Omental fat pad (tissue), 4 donors: Measurements from ENCODE around the gene MED9. TPM values are rescaled to one million over a fixed set of nuclear protein-coding genes. Genes with fewer than 3 reads are reported as not detected.

Source experiments
- ATAC-seq: fragments of 150-250 bp; one replicate; pipeline ENCODE4 v1.9.1; 2016; ENCODE audit warnings: mild to moderate bottlenecking, moderate library complexity; ENCODE audit not compliant: low FRiP score
- DNase-seq: peaks from one replicate; pipeline ENCODE4 v3.0.0-alpha.2; 2019; ENCODE audit warnings: low spot score
- total RNA-seq, 4 donors: library from RNA; depleted of rRNA; stranded (reverse); fragments of >200 nt; gene quantifications; one replicate each; pipeline ENCODE4 v1.1.0, GENCODE V29; 2016
- TF ChIP-seq, protein P1 (sequence below), 3 donors: fragments of 450-650 bp; IDR thresholded peaks; one replicate each; pipeline ENCODE4 v1.5.1; 2016 to 2017; ENCODE audit warnings: antibody characterized with exemption in 3 of 3, mild to moderate bottlenecking in 3 of 3, moderate library complexity in 2 of 3

Gene MED9
- total RNA-seq, 4 donors from 2014 or later: 11.5 to 26.2 (median 16.2) TPM

DNA sequence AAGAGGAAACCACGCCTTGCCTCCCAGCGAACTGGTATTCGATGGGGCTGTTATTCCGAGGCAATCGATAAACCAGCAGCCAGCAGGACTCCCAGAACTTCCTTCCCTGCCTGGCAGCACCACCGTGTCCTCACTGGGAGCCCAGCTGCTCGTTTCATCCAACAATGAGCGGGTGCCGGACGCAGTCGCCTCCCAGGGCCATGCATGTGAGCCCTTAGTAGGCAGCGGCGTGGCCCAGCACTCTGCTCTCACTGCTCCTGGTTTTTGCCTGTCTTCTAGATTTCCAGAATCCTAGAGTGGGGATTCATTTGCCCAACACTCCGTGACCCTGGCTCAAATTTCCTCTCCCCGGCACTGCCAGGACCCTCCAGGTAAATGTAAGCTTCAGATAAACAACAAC, 48.5 kb downstream of the MED9 start:
- DNase-seq (no peak), ATAC-seq (no peak)
- TF ChIP-seq, protein P1, sequence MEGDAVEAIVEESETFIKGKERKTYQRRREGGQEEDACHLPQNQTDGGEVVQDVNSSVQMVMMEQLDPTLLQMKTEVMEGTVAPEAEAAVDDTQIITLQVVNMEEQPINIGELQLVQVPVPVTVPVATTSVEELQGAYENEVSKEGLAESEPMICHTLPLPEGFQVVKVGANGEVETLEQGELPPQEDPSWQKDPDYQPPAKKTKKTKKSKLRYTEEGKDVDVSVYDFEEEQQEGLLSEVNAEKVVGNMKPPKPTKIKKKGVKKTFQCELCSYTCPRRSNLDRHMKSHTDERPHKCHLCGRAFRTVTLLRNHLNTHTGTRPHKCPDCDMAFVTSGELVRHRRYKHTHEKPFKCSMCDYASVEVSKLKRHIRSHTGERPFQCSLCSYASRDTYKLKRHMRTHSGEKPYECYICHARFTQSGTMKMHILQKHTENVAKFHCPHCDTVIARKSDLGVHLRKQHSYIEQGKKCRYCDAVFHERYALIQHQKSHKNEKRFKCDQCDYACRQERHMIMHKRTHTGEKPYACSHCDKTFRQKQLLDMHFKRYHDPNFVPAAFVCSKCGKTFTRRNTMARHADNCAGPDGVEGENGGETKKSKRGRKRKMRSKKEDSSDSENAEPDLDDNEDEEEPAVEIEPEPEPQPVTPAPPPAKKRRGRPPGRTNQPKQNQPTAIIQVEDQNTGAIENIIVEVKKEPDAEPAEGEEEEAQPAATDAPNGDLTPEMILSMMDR (IDR thresholded peaks at IDR 0.05): no peak

DNA sequence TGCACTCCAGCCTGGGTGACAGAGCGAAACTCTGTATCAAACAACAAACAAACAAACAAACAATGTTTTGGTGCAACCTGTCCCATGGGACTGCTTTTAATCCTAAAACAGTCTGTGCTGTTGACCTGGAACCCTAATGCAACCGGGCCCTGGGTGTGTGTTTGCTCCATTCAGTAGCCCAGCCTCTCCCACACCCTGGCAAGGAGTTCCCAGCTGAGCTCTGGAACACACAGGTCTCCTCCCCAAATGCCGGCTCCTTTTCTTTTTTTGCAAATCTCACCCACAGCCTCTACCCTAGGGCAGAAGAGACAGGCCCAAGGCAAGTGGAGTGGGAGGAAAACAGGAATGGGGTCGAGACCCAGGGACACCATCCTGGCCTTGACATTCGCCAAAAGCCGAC, 49.2 kb downstream of the MED9 start:
- TF ChIP-seq, protein P1 (IDR thresholded peaks at IDR 0.05): no peak
- DNase-seq (no peak), ATAC-seq (no peak)

DNA sequence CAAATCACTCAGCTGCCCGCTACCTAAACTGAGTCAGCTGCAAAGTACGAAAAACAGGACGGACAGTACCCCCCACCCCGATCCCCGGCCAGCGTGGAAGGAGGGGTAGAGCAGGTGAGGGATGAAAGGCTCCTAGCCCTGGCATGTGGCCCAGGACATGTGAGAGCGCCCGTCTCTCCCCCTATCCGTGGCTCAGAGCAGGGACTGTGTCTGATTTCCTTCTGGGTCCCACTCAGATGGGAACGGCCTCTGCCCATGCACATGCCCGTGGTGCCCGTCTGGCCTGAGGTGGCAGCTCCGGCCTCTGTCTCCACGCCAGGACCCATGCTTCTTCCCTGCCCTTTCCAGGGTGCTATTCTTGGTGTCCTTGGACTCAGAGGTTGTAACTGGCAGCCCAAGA, 49.6 kb downstream of the MED9 start:
- ATAC-seq: no peak
- no peak for DNase-seq
- TF ChIP-seq, protein P1 (IDR thresholded peaks at IDR 0.05): no peak

DNA sequence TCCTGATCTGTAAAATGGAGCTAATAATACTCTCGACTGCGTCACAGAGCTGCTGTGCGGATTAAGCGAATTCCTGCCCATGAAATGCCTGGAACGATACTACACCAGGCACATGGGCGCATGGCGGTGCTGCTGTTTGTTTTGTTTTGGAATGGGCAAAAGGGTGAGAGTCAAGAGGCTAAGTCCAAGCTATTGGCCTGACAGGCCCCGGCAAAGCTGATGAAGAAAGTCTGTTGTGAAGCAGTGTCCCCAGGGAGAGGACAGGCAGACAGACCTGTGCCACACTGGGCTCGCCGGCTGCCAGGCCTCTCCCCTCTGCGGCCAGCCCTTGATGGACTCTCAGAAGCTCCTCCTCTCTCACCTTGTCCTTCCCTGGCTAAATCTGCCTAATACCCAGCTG, 50.7 kb downstream of the MED9 start:
- ATAC-seq: peak; percentile 34
- no peak for DNase-seq
- TF ChIP-seq, protein P1 (IDR thresholded peaks at IDR 0.05): no peak

DNA sequence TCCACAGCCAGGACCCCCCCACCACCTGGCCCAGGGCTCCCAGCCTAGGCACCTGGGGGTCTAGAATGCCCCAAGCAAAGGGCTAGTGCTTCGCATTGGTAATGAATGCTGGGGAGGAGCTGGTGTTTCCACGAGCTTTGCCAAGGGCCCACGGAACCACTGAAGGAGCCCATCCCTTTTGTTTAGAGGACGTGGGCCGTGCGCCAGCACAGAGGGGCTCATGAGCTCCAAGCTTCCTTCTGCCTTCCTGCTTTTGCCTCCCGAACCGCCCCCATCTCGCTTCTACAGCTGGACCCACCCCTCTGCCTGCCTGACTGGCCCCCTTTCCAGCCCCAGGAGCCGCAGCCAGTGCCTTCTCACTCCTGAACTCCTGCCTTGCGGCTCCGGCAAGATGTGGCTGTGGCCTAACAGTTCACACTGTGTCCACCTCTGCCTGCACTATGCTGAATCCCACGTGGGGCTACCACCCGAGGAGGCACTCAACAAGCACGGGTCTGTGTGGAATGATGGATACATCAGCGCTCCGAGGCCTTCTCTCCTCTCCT, 51.2 kb downstream of the MED9 start:
- ATAC-seq (no peak), DNase-seq (no peak)
- TF ChIP-seq, protein P1 (IDR thresholded peaks at IDR 0.05): no peak

DNA sequence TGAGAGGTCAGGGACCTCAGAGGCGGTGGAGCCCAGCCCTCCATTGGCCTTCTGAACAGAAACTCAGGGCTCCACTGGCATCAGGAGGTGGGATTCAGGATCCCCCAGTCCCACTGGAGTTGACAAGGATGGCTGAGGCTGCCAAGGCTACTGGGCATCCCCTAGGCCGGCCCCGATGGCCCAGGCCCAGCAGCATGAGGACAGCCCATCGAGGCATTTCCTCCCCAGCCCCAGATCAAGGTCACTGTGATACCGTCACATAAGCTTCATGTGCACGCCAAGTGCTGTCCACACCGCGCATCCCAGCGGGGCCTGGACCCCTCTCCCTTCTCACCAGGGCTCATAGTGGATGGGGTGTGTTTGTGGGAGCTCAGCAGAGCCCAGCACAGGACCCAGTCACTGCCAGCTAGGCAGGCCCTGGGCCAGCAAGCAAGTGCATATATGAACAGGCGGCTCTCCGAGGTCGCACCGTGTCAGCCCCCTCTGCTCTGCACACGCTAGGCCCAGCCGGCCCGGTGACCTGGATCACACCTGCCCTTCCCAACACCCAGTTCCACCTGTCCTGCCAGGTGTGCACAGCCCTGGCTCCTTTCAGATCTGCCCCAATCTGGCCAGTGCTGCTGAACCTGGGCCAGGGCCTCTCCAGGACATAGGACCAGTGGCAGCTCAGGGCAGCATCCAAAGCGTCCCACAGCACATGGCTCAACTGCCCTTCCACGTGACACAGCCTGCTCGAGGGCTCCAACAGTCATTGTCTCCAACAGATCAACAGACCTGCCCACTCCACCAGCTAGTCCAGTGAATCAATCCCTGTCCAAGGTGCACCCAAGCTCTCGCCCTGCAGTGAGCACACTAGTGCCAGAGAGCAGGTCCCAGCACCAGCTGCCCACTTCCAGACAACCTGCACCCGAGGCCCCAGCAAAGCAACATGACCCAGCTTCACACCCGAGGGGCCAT, 52.2 kb downstream of the MED9 start:
- TF ChIP-seq, protein P1 (IDR thresholded peaks at IDR 0.05): no peak
- ATAC-seq (no peak), DNase-seq (no peak)
